Skeletal muscle tissue (tissue), 4 donors: ENCODE measurements around the gene SS18. TPM values are rescaled to one million over a fixed set of nuclear protein-coding genes. Genes with fewer than 3 reads are reported as not detected.

Experiments
- H3K27ac ChIP-seq: one replicate; pipeline ENCODE4 v1.7.0; 2013; ENCODE audit warnings: mild to moderate bottlenecking, low read depth, low read length, inconsistent platforms
- H3K27me3 ChIP-seq, 3 donors: one replicate each; pipeline ENCODE4 v1.7.0; 2013; ENCODE audit warnings: low read length in 3 of 3; ENCODE audit not compliant: control insufficient read depth in 3 of 3, insufficient read depth in 3 of 3
- H3K36me3 ChIP-seq, 3 donors: one replicate each; pipeline ENCODE4 v1.7.0; 2013; ENCODE audit warnings: low read length in 3 of 3; ENCODE audit not compliant: control insufficient read depth in 3 of 3, insufficient read depth in 3 of 3
- H3K4me1 ChIP-seq, 3 donors: one replicate each; pipeline ENCODE4 v1.7.0; 2013; ENCODE audit warnings: low read length in 3 of 3, mild to moderate bottlenecking in 3 of 3; ENCODE audit not compliant: control insufficient read depth in 3 of 3, insufficient read depth in 3 of 3
- H3K4me3 ChIP-seq, 3 donors: one replicate each; pipeline ENCODE4 v1.7.0; 2013; ENCODE audit warnings: low read length in 3 of 3
- H3K9ac ChIP-seq, 3 donors: one replicate each; pipeline ENCODE4 v1.7.0; 2013; ENCODE audit warnings: low read length in 3 of 3, mild to moderate bottlenecking in 3 of 3, moderate library complexity in 2 of 3, low read depth in 1 of 3
- H3K9me3 ChIP-seq, 3 donors: one replicate each; pipeline ENCODE4 v1.7.0; 2013; ENCODE audit warnings: low read length in 3 of 3; ENCODE audit not compliant: control insufficient read depth in 3 of 3
- total RNA-seq: library from RNA; depleted of rRNA; stranded (reverse); fragments of >200 nt; gene quantifications from one replicate; pipeline ENCODE4 v1.2.3, GENCODE V29; 2014
- donor health status: Osteomylitis.

Gene SS18
- total RNA-seq, 1 donor from 2014 or later = 55.3 TPM

DNA sequence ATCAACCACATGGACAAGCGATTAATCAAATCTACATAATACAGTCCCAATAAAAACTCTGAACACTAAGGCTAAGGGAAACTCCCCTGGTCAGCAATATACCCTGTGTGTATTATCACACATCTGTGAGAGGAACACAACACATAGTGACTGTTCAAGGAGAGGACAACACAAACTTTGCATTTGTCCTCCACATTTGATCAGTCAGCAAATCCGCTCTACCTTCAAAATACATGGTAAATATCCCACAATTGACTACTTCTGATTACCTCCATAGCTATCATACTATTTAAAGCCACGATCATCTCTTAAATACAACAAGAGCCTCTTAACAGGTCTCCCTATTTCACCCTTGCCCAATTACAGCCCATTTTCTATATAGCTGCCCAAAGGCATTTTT, 45.6 kb downstream of the SS18 start:
- peaks cover 0 to 4% (median 3%) of the 10 kb centered on the region in 3 donors for H3K36me3 ChIP-seq
- H3K4me1 ChIP-seq = no peaks in the 10 kb centered on the region
- no peak overlapping the region for H3K9ac ChIP-seq

DNA sequence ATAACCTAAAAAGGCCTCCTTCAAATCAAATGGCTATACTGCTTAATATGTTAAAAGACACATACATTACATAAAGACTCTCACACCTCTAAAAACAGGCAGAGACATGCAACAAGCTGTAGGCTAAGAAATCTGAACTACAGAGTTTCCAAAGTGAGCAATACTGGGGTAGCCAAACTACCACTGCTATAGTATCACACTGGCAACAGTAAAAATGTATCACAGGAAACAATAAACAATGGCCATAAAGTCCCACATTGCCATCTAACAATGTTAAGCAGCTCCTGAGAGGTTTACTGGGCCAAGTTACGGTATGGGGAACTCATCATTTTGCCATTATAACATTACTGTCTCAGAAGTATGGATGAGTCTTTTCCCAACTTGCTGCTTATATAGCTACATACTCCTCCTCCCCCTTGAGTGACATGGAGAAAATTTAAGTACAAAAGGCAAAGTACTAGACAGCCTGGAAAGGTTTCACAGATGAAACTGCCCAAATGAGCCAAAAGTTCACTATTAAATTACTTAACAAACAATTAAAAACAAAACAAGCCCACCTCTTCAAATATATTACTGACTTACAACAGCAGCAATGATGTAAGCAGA, 50.3 kb downstream of the SS18 start:
- H3K27me3 ChIP-seq = no peaks in the 10 kb centered on the region
- no peaks in the 10 kb centered on the region for H3K9me3 ChIP-seq
- no peak overlapping the region for H3K27ac ChIP-seq
- H3K4me1 ChIP-seq = no peaks in the 10 kb centered on the region
- peaks cover 2 to 8% (median 8%) of the 10 kb centered on the region in 3 donors for H3K36me3 ChIP-seq
- no peak overlapping the region for H3K9ac ChIP-seq
- H3K4me3 ChIP-seq = no peak overlapping the region

More for the DNA sequence above, 45.6 kb downstream of the SS18 start:
- Histone ChIP-seq H3K9me3 (no peaks in the 10 kb centered on the region), H3K27ac (no peak overlapping the region), H3K4me3 (no peak overlapping the region), H3K27me3 (no peaks in the 10 kb centered on the region)

DNA sequence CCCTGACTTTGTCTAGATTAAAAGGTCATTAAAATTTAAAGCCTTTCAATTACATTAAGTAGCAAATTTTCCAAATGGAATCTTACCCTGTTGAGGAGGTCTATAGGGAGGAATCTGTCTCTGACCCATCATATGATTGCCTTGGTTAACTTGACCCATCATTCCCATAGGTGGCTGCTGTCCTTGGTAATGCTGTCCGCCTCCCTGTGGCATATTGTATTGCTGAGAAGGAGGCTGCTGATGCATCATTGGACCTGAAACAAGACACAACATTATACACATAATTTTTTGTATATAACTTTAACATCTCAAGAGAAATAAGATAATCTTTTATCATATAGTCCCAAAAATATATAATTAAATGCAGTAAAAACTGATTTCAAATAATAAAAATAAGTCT, 51.2 kb downstream of the SS18 start:
- no peaks in the 10 kb centered on the region for H3K4me1 ChIP-seq
- H3K27ac ChIP-seq = no peak overlapping the region
- no peak overlapping the region for H3K9ac ChIP-seq
- no peaks in the 10 kb centered on the region for H3K9me3 ChIP-seq
- H3K36me3 ChIP-seq = peaks cover 2 to 16% (median 12%) of the 10 kb centered on the region in 3 donors
- no peak overlapping the region for H3K4me3 ChIP-seq
- no peaks in the 10 kb centered on the region for H3K27me3 ChIP-seq

DNA sequence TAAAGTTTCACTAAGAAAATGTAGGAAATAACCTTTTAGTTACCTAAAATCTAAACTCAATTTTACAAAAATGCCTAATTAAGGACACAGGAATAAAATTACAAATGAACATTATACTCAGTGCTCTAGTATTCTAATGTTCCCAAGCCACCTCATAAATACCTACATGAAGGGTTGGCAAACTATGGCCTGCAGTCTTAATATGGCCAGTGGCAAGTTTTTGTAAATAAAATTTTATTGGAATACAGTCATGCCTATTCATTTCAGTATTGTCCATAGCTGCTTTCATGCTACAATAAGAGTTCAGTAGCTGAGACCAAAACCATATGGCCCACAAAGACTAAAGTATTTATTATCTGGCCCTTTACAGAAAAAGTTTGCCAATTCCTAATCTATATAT, 53.8 kb downstream of the SS18 start:
- Histone ChIP-seq H3K4me1 (no peaks in the 10 kb centered on the region), H3K27ac (no peak overlapping the region), H3K36me3 (peaks cover 2 to 31% (median 26%) of the 10 kb centered on the region in 3 donors), H3K27me3 (no peaks in the 10 kb centered on the region), H3K9ac (no peak overlapping the region), H3K9me3 (no peaks in the 10 kb centered on the region), H3K4me3 (no peak overlapping the region)

DNA sequence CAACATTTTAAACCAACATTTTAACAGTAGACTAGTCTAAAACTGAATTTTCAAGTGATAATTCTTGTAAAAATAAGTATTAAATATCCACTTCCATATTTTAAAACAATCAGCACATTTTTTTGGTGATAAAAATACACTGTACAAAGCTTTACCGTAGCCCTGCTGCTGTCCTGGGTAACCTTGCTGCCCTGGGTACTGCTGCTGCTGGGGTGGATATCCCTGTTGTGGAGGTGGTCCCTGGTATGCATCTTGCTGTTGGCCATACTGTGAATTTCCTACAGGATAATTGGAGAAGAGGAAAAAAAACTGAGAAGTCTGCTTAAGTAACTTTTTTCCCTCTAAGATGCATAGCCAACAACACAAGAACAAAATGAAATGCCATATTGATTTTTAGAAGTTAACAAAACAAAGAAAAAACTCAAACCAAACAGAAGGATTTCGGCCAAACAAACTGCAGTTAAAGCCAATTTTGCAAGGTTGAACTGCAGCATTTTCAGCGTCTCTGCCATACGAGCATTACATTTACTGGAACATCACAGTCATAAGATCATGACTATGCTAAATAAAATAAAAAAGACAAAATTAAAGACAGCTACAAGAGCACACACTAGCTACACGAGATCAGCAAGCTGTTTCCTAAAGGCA, 55.4 kb downstream of the SS18 start:
- no peaks in the 10 kb centered on the region for H3K9me3 ChIP-seq
- no peak overlapping the region for H3K9ac ChIP-seq
- no peaks in the 10 kb centered on the region for H3K27me3 ChIP-seq
- H3K4me1 ChIP-seq = no peaks in the 10 kb centered on the region
- H3K4me3 ChIP-seq = no peak overlapping the region
- H3K36me3 ChIP-seq = peaks cover 2 to 46% (median 35%) of the 10 kb centered on the region in 3 donors
- H3K27ac ChIP-seq = no peak overlapping the region

DNA sequence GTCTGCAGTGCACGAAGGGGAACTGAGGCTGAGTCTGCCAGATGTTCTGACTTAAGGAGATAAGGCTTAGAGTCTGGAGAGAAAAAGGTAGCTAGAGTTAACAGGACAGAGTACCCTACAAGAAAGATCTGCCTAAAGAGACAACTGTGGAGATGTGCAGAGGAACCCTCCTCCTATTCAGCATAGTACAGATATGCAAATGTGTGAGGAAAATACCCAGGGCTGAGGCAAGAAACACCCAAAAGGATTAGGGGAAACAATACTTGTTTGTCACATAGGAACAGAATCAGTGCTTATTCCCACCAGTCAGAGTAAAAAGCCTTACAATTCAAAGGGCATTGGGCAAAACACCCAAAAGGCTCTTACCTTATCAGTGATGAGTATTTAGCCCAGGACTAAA, 67.8 kb downstream of the SS18 start:
- Histone ChIP-seq H3K4me1 (no peaks in the 10 kb centered on the region), H3K36me3 (peaks cover 10 to 29% (median 22%) of the 10 kb centered on the region in 3 donors), H3K9ac (no peak overlapping the region), H3K27me3 (no peaks in the 10 kb centered on the region), H3K27ac (no peak overlapping the region), H3K9me3 (no peaks in the 10 kb centered on the region), H3K4me3 (no peak overlapping the region)

DNA sequence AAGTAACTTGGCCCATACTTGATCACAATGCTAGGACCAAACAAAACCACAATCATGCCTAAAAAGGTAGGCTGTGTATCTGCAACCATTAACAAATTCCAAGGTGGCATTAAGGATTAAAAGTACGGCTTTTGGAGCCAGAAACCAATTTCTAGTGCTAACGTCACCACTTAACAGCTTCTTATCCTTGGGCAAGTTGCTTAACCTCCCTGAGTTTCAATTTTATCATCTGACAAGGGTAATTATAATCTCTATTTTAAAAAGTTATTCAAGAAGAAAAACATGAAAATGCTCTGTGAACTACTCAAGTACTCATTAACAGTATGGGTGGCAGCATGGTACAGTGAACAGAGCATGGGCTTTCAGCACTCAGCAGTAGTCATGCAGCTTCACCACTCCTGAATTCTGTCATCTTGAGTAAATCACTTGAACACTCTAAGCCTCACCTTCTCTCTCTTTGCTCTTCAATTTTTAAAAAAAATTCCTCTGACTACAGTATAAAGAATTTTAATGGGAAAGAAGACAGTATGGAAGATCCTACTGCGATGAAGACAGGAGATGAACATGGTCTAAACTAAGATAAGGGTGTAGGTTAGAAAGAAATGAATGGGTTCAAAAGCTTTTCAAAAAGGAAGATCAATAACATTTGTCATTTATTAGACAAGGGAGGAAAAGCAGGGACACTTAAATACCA, 69.2 kb downstream of the SS18 start:
- no peaks in the 10 kb centered on the region for H3K9me3 ChIP-seq
- H3K9ac ChIP-seq = no peak overlapping the region
- peaks cover 13 to 36% (median 26%) of the 10 kb centered on the region in 3 donors for H3K36me3 ChIP-seq
- no peak overlapping the region for H3K4me3 ChIP-seq
- no peaks in the 10 kb centered on the region for H3K27me3 ChIP-seq
- H3K4me1 ChIP-seq = no peaks in the 10 kb centered on the region
- no peak overlapping the region for H3K27ac ChIP-seq

DNA sequence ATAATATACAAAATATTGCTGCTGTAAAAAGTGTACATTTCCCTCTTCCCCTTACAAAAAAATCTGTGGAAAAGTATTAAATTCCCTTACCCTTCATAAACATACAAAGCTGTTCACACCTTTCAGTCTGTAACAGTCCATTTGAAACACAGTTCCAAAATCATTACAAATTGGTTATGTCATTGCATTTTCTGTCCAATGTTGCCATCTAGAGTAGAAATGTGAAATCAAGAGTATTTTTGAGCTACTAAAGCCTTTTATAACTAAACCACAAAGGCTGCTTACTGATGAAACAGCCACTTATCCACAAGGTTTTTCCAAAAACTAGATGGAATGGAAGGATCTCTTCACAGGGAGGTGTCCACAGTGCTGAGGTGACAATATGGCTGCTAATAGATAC, 72.5 kb downstream of the SS18 start:
- H3K36me3 ChIP-seq = peaks cover 10 to 33% (median 25%) of the 10 kb centered on the region in 3 donors
- no peaks in the 10 kb centered on the region for H3K9me3 ChIP-seq

DNA sequence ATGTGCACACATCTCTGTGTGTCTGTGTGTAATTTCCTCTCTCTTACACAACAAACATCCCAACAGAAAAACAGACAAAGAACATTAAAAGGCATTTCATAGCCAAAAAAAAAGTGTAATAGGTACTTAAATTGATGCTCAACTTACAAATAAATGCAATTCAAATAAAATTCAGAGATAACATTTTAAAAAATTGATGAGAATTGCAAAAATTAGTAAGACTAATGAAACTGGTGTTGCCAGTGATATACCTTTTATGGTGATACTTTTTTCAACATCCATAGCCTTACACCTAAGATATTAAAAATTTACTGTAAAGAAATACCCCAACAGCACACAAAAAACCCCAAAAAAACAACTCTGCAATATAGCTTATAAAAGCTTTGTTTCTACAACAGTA, 76.0 kb downstream of the SS18 start:
- Histone ChIP-seq H3K4me1 (no peaks in the 10 kb centered on the region), H3K9ac (no peak overlapping the region), H3K27ac (no peak overlapping the region), H3K4me3 (no peak overlapping the region), H3K27me3 (no peaks in the 10 kb centered on the region), H3K9me3 (no peaks in the 10 kb centered on the region), H3K36me3 (peaks cover 3 to 25% (median 19%) of the 10 kb centered on the region in 3 donors)

More for the DNA sequence above, 72.5 kb downstream of the SS18 start:
- Histone ChIP-seq H3K9ac (no peak overlapping the region), H3K27ac (no peak overlapping the region), H3K27me3 (no peaks in the 10 kb centered on the region), H3K4me3 (no peak overlapping the region), H3K4me1 (no peaks in the 10 kb centered on the region)

DNA sequence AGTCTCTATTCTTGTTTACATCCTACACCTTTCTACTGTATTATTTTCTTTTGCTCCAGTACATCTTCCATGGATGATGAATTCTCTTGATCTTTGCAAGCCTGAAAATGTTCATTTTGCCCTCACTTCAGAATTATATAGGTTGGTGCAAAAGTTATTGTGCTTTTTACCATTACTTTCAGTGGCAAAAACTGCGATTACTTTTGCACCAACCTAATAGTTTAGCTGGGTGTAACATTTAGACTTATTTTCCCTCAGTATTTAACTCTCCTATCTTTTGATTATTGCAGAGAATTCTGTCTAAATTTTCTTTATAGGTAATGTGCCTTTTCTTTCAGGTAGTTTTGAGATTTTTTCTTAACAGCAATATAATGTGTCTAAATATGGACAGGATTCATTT, 81.8 kb downstream of the SS18 start:
- Histone ChIP-seq H3K36me3 (peaks cover 0 to 5% (median 0%) of the 10 kb centered on the region in 3 donors), H3K9me3 (peaks cover 0 to 2% (median 0%) of the 10 kb centered on the region in 3 donors), H3K9ac (no peak overlapping the region), H3K4me3 (no peak overlapping the region), H3K27me3 (no peaks in the 10 kb centered on the region), H3K4me1 (no peaks in the 10 kb centered on the region), H3K27ac (no peak overlapping the region)
